Measurements from ENCODE around the gene POU2F3.

The POU2F3 gene

GRCh38 chr11:120334332-120334731 is 94.4 kb downstream of the POU2F3 start:
- no peak overlapping the region for H3K27ac ChIP-seq (ENCODE audit: low read depth, low read length, severe bottlenecking)

GRCh38 chr11:120334894-120335462 is 95.0 kb downstream of the POU2F3 start:
- Histone ChIP-seq H3K4me3 (ENCODE audit: extremely low read depth, insufficient read depth, low read length, poor library complexity, severe bottlenecking) (peak overlapping the region; percentile 94), H3K9me3 (ENCODE audit: control insufficient read depth, low read length) (no peaks in the 10 kb centered on the region), H3K36me3 (ENCODE audit: control insufficient read depth, insufficient read depth, low read length) (peaks cover 16% of the 10 kb centered on the region), H3K4me1 (ENCODE audit: control insufficient read depth, insufficient read depth, low read length, poor library complexity, severe bottlenecking) (peaks cover 30% of the 10 kb centered on the region), H3K27ac (ENCODE audit: low read depth, low read length, severe bottlenecking) (peak overlapping the region; percentile 78)
- WGBS, 2 experiments (ENCODE audit: insufficient coverage in 2 of 2) = 0 to 3% methylated on average over 2 to 5 of the region's 8 CpGs

More at GRCh38 chr11:120334332-120334731, 94.4 kb downstream of the POU2F3 start:
- no CpG with 5 or more reads among the region's 1 CpG for WGBS, 2 experiments (ENCODE audit: insufficient coverage in 2 of 2)
- no peak overlapping the region for H3K4me3 ChIP-seq (ENCODE audit: extremely low read depth, insufficient read depth, low read length, poor library complexity, severe bottlenecking)
- peaks cover 32% of the 10 kb centered on the region for H3K4me1 ChIP-seq (ENCODE audit: control insufficient read depth, insufficient read depth, low read length, poor library complexity, severe bottlenecking)
- no peaks in the 10 kb centered on the region for H3K9me3 ChIP-seq (ENCODE audit: control insufficient read depth, low read length)
- H3K36me3 ChIP-seq (ENCODE audit: control insufficient read depth, insufficient read depth, low read length) = peaks cover 20% of the 10 kb centered on the region

- H3K36me3 ChIP-seq (ENCODE audit: control insufficient read depth, insufficient read depth, low read length) = peaks cover 10% of the 10 kb centered on the region
- H3K4me3 ChIP-seq (ENCODE audit: extremely low read depth, insufficient read depth, low read length, poor library complexity, severe bottlenecking) = peak overlapping the region; percentile 94
- H3K27ac ChIP-seq (ENCODE audit: low read depth, low read length, severe bottlenecking) = peak overlapping the region; percentile 78
- H3K4me1 ChIP-seq (ENCODE audit: control insufficient read depth, insufficient read depth, low read length, poor library complexity, severe bottlenecking) = peaks cover 25% of the 10 kb centered on the region
- H3K9me3 ChIP-seq (ENCODE audit: control insufficient read depth, low read length) = no peaks in the 10 kb centered on the region
- WGBS, 2 experiments (ENCODE audit: insufficient coverage in 2 of 2) = 2% methylated on average over 8 to 11 of the region's 19 CpGs
Measured at GRCh38 chr11:120335556-120335907, 95.6 kb downstream of the POU2F3 start.

- Histone ChIP-seq H3K4me1 (ENCODE audit: control insufficient read depth, insufficient read depth, low read length, poor library complexity, severe bottlenecking) (peaks cover 19% of the 10 kb centered on the region), H3K36me3 (ENCODE audit: control insufficient read depth, insufficient read depth, low read length) (peaks cover 5% of the 10 kb centered on the region), H3K27ac (ENCODE audit: low read depth, low read length, severe bottlenecking) (peak within 1 kb of the TSS; percentile 78), H3K4me3 (ENCODE audit: extremely low read depth, insufficient read depth, low read length, poor library complexity, severe bottlenecking) (peak within 1 kb of the TSS; percentile 94), H3K9me3 (ENCODE audit: control insufficient read depth, low read length) (no peaks in the 10 kb centered on the region)
- 0 to 1% methylated on average over 50 to 65 of the region's 92 CpGs for WGBS, 2 experiments (ENCODE audit: insufficient coverage in 2 of 2)
Measured at GRCh38 chr11:120335908-120336640, 96.1 kb downstream of the POU2F3 start, which contains the start of gene ARHGEF12. Gene ARHGEF12 (plus strand): TSS chr11:120336413. CDS start chr11:120337244, 831 bp downstream.

- H3K4me3 ChIP-seq (ENCODE audit: extremely low read depth, insufficient read depth, low read length, poor library complexity, severe bottlenecking) = peak overlapping the region; percentile 94
- H3K36me3 ChIP-seq (ENCODE audit: control insufficient read depth, insufficient read depth, low read length) = peaks cover 3% of the 10 kb centered on the region
- H3K4me1 ChIP-seq (ENCODE audit: control insufficient read depth, insufficient read depth, low read length, poor library complexity, severe bottlenecking) = peaks cover 13% of the 10 kb centered on the region
- no peaks in the 10 kb centered on the region for H3K9me3 ChIP-seq (ENCODE audit: control insufficient read depth, low read length)
- peak overlapping the region; percentile 78 for H3K27ac ChIP-seq (ENCODE audit: low read depth, low read length, severe bottlenecking)
- WGBS, 2 experiments (ENCODE audit: insufficient coverage in 2 of 2) = 0% methylated on average over 44 to 51 of the region's 56 CpGs
Measured at GRCh38 chr11:120336641-120337354, 96.9 kb downstream of the POU2F3 start.

- Histone ChIP-seq H3K4me3 (ENCODE audit: extremely low read depth, insufficient read depth, low read length, poor library complexity, severe bottlenecking) (peak overlapping the region; percentile 94), H3K27ac (ENCODE audit: low read depth, low read length, severe bottlenecking) (peak overlapping the region; percentile 78), H3K4me1 (ENCODE audit: control insufficient read depth, insufficient read depth, low read length, poor library complexity, severe bottlenecking) (peaks cover 7% of the 10 kb centered on the region), H3K9me3 (ENCODE audit: control insufficient read depth, low read length) (no peaks in the 10 kb centered on the region), H3K36me3 (ENCODE audit: control insufficient read depth, insufficient read depth, low read length) (peaks cover 3% of the 10 kb centered on the region)
- 7% methylated on average over 12 of the region's 18 CpGs for WGBS, 2 experiments (ENCODE audit: insufficient coverage in 2 of 2)
Measured at GRCh38 chr11:120337355-120338106, 97.6 kb downstream of the POU2F3 start.

- WGBS, 2 experiments (ENCODE audit: insufficient coverage in 2 of 2) = 63% methylated on average over 4 of the region's 7 CpGs; no CpG with 5 or more reads in 1 of the 2 experiments
- Histone ChIP-seq H3K4me1 (ENCODE audit: control insufficient read depth, insufficient read depth, low read length, poor library complexity, severe bottlenecking) (peaks cover 7% of the 10 kb centered on the region), H3K9me3 (ENCODE audit: control insufficient read depth, low read length) (no peaks in the 10 kb centered on the region), H3K36me3 (ENCODE audit: control insufficient read depth, insufficient read depth, low read length) (no peaks in the 10 kb centered on the region), H3K4me3 (ENCODE audit: extremely low read depth, insufficient read depth, low read length, poor library complexity, severe bottlenecking) (peak overlapping the region; percentile 94), H3K27ac (ENCODE audit: low read depth, low read length, severe bottlenecking) (peak overlapping the region; percentile 48)
Measured at GRCh38 chr11:120338107-120338933, 98.4 kb downstream of the POU2F3 start.

- WGBS, 2 experiments (ENCODE audit: insufficient coverage in 2 of 2) = 35 to 58% methylated on average over 3 to 6 of the region's 6 CpGs
- Histone ChIP-seq H3K4me1 (ENCODE audit: control insufficient read depth, insufficient read depth, low read length, poor library complexity, severe bottlenecking) (peaks cover 7% of the 10 kb centered on the region), H3K27ac (ENCODE audit: low read depth, low read length, severe bottlenecking) (peak overlapping the region; percentile 55), H3K9me3 (ENCODE audit: control insufficient read depth, low read length) (no peaks in the 10 kb centered on the region), H3K36me3 (ENCODE audit: control insufficient read depth, insufficient read depth, low read length) (no peaks in the 10 kb centered on the region), H3K4me3 (ENCODE audit: extremely low read depth, insufficient read depth, low read length, poor library complexity, severe bottlenecking) (peak overlapping the region; percentile 94)
Measured at GRCh38 chr11:120339394-120339890, 99.5 kb downstream of the POU2F3 start.

- Histone ChIP-seq H3K9me3 (ENCODE audit: control insufficient read depth, low read length) (no peaks in the 10 kb centered on the region), H3K27ac (ENCODE audit: low read depth, low read length, severe bottlenecking) (no peak overlapping the region), H3K4me3 (ENCODE audit: extremely low read depth, insufficient read depth, low read length, poor library complexity, severe bottlenecking) (peak overlapping the region; percentile 94), H3K36me3 (ENCODE audit: control insufficient read depth, insufficient read depth, low read length) (no peaks in the 10 kb centered on the region), H3K4me1 (ENCODE audit: control insufficient read depth, insufficient read depth, low read length, poor library complexity, severe bottlenecking) (peaks cover 4% of the 10 kb centered on the region)
- WGBS, 2 experiments (ENCODE audit: insufficient coverage in 2 of 2) = 100% methylated on average over 1 of the region's 2 CpGs; no CpG with 5 or more reads in 1 of the 2 experiments
Measured at GRCh38 chr11:120340529-120340928, 100.6 kb downstream of the POU2F3 start.
